A673 (cell line): Measurements from ENCODE around the gene MAN2B1. TPM values are rescaled to one million over a fixed set of nuclear protein-coding genes. Genes with fewer than 3 reads are reported as not detected.
"Not testable (repeated sequence)": the region's sequence is repeated elsewhere in the genome, so short reads cannot be mapped to it uniquely, and the experiment has no call there.

Experiments used
- BruUV-seq: library from RNA; stranded (reverse); fragments of 400-500 nt; replicated peaks from 2 replicates; lab custom pipeline; 2021; lab: Mats Ljungman, UMichigan
- CTCF ChIA-PET: fragments of 300-600 bp; sonication (Branson Sonifier 250); formaldehyde crosslinking; loops from one replicate; lab custom pipeline; 2022; ENCODE audit warnings: antibody characterized with exemption; lab: Charles Lee
- POLR2A ChIA-PET: fragments of 300-600 bp; sonication (Branson Sonifier 250); formaldehyde crosslinking; loops from one replicate; lab custom pipeline; 2022; ENCODE audit warnings: antibody characterized with exemption; ENCODE audit not compliant: low non-redundant PET; lab: Charles Lee
- DNase-seq: peaks from one replicate; pipeline ENCODE4 v3.0.0-alpha.2; 2015; ENCODE audit warnings: low spot score
- H3K27ac ChIP-seq: fragments of 200-600 bp; sonication (generic); 2 replicates; pipeline ENCODE4 v1.5.1; 2016; ENCODE audit warnings: mixed run types, low read depth, mild to moderate bottlenecking, mixed read lengths, antibody characterized with exemption, low read length; ENCODE audit not compliant: poor library complexity, severe bottlenecking
- H3K27me3 ChIP-seq: fragments of 200-600 bp; sonication (generic); replicated peaks from 2 replicates; pipeline ENCODE4 v1.6.1; 2017; ENCODE audit warnings: mixed run types, low read depth, mild to moderate bottlenecking, mixed read lengths, antibody characterized with exemption, low read length; ENCODE audit not compliant: insufficient read depth, poor library complexity
- H3K36me3 ChIP-seq: fragments of 200-600 bp; sonication (generic); 2 replicates; pipeline ENCODE4 v1.6.1; 2016; ENCODE audit warnings: mixed run types, mild to moderate bottlenecking, mixed read lengths, antibody characterized with exemption, low read length; ENCODE audit not compliant: insufficient read depth, poor library complexity, severe bottlenecking
- H3K4me1 ChIP-seq: fragments of 200-600 bp; sonication (generic); 2 replicates; pipeline ENCODE4 v1.6.1; 2017; ENCODE audit warnings: mixed run types, mild to moderate bottlenecking, mixed read lengths, antibody characterized with exemption, low read length; ENCODE audit not compliant: insufficient read depth, poor library complexity, severe bottlenecking
- H3K4me3 ChIP-seq: fragments of 200-600 bp; sonication (generic); 2 replicates; pipeline ENCODE4 v1.5.1; 2016; ENCODE audit warnings: low read depth, mixed run types, mild to moderate bottlenecking, mixed read lengths, low read length; ENCODE audit not compliant: poor library complexity, severe bottlenecking
- H3K9me3 ChIP-seq: fragments of 200-600 bp; sonication (generic); 2 replicates; pipeline ENCODE4 v1.6.1; 2016; ENCODE audit warnings: mixed run types, low read depth, mild to moderate bottlenecking, mixed read lengths, antibody characterized with exemption, low read length; ENCODE audit not compliant: poor library complexity, severe bottlenecking
- CTCF ChIP-seq: fragments of 300-800, 200-600 bp; sonication (generic); conservative IDR thresholded peaks from 2 replicates; pipeline ENCODE4 v1.5.1; 2017; ENCODE audit warnings: low read depth, mild to moderate bottlenecking, antibody characterized with exemption, low read length, moderate library complexity, mixed read lengths
- EZH2 ChIP-seq: fragments of 200-600 bp; sonication (generic); IDR thresholded peaks from 2 replicates; pipeline ENCODE4 v1.6.1; 2017; ENCODE audit warnings: borderline replicate concordance, low read depth, mild to moderate bottlenecking, mixed read lengths, antibody characterized with exemption, low read length; ENCODE audit not compliant: poor library complexity, severe bottlenecking
- intact Hi-C: fragments of 100-400 bp; cut with micrococcal nuclease; formaldehyde crosslinking; loops from one replicate; pipeline ENCODE4 v1.10.0; 2022; ENCODE audit not compliant: unreplicated experiment
- total RNA-seq: library from RNA; stranded (reverse); gene quantifications from 2 replicates; pipeline ENCODE4 v1.2.3, GENCODE V29; 2021

Gene MAN2B1
- total RNA-seq, 1 experiment from 2014 or later = 64.4 TPM

DNA sequence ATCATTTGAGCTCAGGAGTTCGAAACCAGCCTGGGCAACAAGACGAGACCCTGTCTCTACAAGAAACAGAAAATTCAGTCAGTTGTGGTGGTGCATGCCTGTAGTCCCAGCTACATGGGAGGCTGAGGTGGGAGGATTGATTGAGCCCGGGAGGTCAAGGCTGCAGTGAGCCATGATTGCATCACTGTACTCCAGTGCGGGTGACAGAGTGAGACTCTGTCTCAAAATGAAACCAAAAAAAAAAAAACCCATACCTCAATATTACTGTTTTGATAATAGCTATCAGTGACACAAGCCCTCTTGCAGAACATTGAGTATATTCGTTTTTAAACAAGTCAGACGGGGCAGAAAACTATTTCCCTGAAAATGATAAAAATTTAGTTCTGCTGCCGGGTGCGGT, 39.6 kb downstream of the MAN2B1 start:
- ChIA-PET CTCF (interaction anchor here (0.7 kb wide), 1 partner anchor 48 kb away, joined by 3 read pairs; no protein-coding TSS in a partner anchor), POLR2A (no interaction called here)
- H3K27me3 ChIP-seq = no peaks in the 10 kb centered on the region
- H3K4me1 ChIP-seq = no peaks in the 10 kb centered on the region
- DNase-seq = no peak
- H3K36me3 ChIP-seq = peaks cover 71% of the 10 kb centered on the region
- H3K9me3 ChIP-seq = peaks cover 36% of the 10 kb centered on the region
- no peak overlapping the region for H3K4me3 ChIP-seq
- H3K27ac ChIP-seq = no peak overlapping the region
- intact Hi-C loops = no loop called here
- BruUV-seq = no TSS peak
- TF ChIP-seq EZH2 = no peak
- TF ChIP-seq CTCF = no peak

DNA sequence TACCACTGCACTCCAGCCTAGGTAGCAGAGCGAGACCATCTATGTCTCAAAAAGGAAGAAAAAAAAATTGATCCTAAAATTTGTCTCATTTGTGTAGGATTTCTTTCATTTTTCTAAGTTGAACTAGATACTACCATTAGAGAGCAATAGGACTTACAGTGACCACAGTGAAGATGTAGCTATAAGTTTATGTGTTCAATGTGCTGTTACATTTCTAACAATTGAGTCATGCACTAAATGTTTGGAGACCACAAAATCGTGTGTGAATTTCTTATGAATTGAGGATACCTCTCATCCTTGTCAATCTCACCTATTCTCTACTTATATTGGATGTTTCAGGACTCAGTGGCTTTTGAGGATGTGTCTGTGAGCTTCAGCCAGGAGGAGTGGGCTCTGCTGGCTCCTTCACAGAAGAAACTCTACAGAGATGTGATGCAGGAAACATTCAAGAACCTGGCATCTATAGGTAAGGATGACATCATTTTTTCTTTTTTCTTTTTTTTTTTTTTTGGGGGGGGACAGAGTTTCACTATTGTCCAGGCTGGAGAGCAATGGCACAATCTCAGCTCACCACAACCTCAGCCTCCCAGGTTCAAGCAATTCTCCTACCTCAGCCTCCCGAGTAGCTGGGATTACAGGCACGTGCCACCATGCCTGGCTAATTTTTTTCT, 43.0 kb downstream of the MAN2B1 start:
- Histone ChIP-seq H3K4me1 (no peaks in the 10 kb centered on the region), H3K27ac (no peak overlapping the region), H3K4me3 (no peak overlapping the region), H3K27me3 (no peaks in the 10 kb centered on the region), H3K36me3 (peaks cover 54% of the 10 kb centered on the region), H3K9me3 (peaks cover 23% of the 10 kb centered on the region)
- ChIA-PET CTCF (no interaction called here), POLR2A (no interaction called here)
- BruUV-seq = no TSS peak
- TF ChIP-seq EZH2 = no peak
- TF ChIP-seq CTCF = no peak
- DNase-seq = no peak
- intact Hi-C loops = no loop called here

DNA sequence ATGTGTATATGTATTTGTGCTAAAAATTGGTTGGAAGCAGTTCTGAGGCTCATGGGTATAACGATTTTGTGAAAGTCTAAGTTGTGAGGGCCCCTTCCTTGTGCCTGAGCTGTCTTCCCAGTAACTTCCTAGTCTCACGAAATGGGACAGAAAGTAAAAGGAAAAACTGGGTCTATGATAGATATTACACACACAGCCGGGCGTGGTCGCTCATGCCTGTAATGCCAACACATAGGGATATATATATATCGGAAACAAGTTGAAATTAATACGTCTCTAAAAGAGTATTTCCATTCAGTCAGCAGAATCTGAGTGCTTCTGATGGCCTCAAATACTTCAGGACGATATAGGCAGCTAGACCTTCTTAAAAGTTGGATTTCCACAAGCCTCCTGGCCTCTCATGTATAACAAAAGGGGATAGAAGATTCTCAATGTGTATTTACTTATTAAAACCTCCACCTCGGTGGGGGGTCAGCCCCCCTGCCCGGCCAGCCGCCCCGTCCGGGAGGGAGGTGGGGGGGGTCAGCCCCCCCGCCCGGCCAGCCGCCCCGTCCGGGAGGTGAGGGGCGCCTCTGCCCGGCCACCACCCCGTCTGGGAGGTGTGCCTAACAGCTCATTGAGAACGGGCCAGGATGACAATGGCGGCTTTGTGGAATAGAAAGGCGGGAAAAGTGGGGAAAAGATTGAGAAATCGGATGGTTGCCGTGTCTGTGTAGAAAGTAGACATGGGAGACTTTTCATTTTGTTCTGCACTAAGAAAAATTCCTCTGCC, 45.1 kb downstream of the MAN2B1 start:
- H3K4me1 ChIP-seq, H3K9me3 ChIP-seq, BruUV-seq, POLR2A ChIA-PET, H3K27ac ChIP-seq, DNase-seq, H3K4me3 ChIP-seq, intact Hi-C loops, H3K27me3 ChIP-seq, CTCF ChIA-PET: not testable (repeated sequence)
- peaks cover 41% of the 10 kb centered on the region for H3K36me3 ChIP-seq
